IMR-90 (cell line): Measurements from ENCODE around the gene AGPAT1. TPM values are rescaled to one million over a fixed set of nuclear protein-coding genes. Genes with fewer than 3 reads are reported as not detected.

Experiments used
- ATAC-seq: fragments of 200-7000 bp; cut with Tn5 transposase; 2 replicates; pipeline ENCODE4 v1.9.1; 2020; ENCODE audit warnings: low read depth, mild to moderate bottlenecking, moderate library complexity
- BruUV-seq: library from RNA; stranded (reverse); fragments of 400-500 nt; replicated peaks from 2 replicates; lab custom pipeline; 2021; lab: Mats Ljungman, UMichigan
- CTCF ChIA-PET: fragments of 300-600 bp; formaldehyde crosslinking; extraction: SDS; loops from one replicate; lab custom pipeline; 2021; ENCODE audit warnings: antibody characterized with exemption; lab: Yijun Ruan, JAX
- POLR2A ChIA-PET: fragments of 300-600 bp; sonication (Branson Sonifier 250); formaldehyde crosslinking; loops from one replicate; lab custom pipeline; 2022; ENCODE audit warnings: antibody characterized with exemption; ENCODE audit not compliant: unreplicated experiment; lab: Charles Lee
- DNase-seq: peaks from one replicate; pipeline ENCODE4 v3.0.0; 2013
- H2AFZ ChIP-seq: replicated peaks from 2 replicates; pipeline ENCODE3; 2013; ENCODE audit warnings: low read length, mild to moderate bottlenecking; ENCODE audit not compliant: poor library complexity
- H2AK5ac ChIP-seq: 2 replicates; pipeline ENCODE4 v1.6.1; 2013; ENCODE audit warnings: low read depth, low read length, inconsistent platforms
- H2AK9ac ChIP-seq: replicated peaks from 2 replicates; pipeline ENCODE3; 2013; ENCODE audit warnings: mild to moderate bottlenecking, low read depth, low read length, moderate library complexity; ENCODE audit not compliant: poor library complexity
- H2BK120ac ChIP-seq: 2 replicates; pipeline ENCODE4 v1.6.1; 2013; ENCODE audit warnings: low read depth, low read length, inconsistent platforms
- H2BK15ac ChIP-seq: 3 replicates; pipeline ENCODE4 v1.6.1; 2013; ENCODE audit warnings: low read depth, low read length, inconsistent platforms
- H2BK20ac ChIP-seq: 2 replicates; pipeline ENCODE4 v1.6.1; 2013; ENCODE audit warnings: low read depth, mild to moderate bottlenecking, inconsistent platforms, low read length, moderate library complexity
- H2BK5ac ChIP-seq: 2 replicates; pipeline ENCODE4 v1.6.1; 2013; ENCODE audit warnings: mild to moderate bottlenecking, low read depth, low read length, inconsistent platforms; ENCODE audit not compliant: poor library complexity, severe bottlenecking
- H3K14ac ChIP-seq: replicated peaks from 2 replicates; pipeline ENCODE4 v1.6.1; 2013; ENCODE audit warnings: low read depth, low read length, inconsistent platforms
- H3K18ac ChIP-seq: 2 replicates; pipeline ENCODE4 v1.6.1; 2013; ENCODE audit warnings: low read depth, low read length, control low read depth
- H3K23ac ChIP-seq: 2 replicates; pipeline ENCODE4 v1.6.1; 2013; ENCODE audit warnings: low read depth, low read length, inconsistent platforms
- H3K27ac ChIP-seq: 2 replicates; pipeline ENCODE4 v1.5.1; 2013; ENCODE audit warnings: mild to moderate bottlenecking, control low read depth, low read length; ENCODE audit not compliant: insufficient read depth
- H3K27me3 ChIP-seq: 2 replicates; pipeline ENCODE4 v1.6.1; 2013; ENCODE audit warnings: low read length; ENCODE audit not compliant: control insufficient read depth, insufficient read depth
- H3K36me3 ChIP-seq: 2 replicates; pipeline ENCODE4 v1.6.1; 2013; ENCODE audit warnings: low read length, mixed read lengths; ENCODE audit not compliant: control insufficient read depth, insufficient read depth
- H3K4ac ChIP-seq: 2 replicates; pipeline ENCODE4 v1.6.1; 2013; ENCODE audit warnings: low read depth, low read length, inconsistent platforms
- H3K4me1 ChIP-seq: 2 replicates; pipeline ENCODE4 v1.6.1; 2013; ENCODE audit warnings: low read length, mixed read lengths; ENCODE audit not compliant: control insufficient read depth, insufficient read depth
- H3K4me2 ChIP-seq: 2 replicates; pipeline ENCODE4 v1.6.1; 2013; ENCODE audit warnings: low read depth, mild to moderate bottlenecking, control low read depth, low read length, moderate library complexity
- H3K4me3 ChIP-seq: 2 replicates; pipeline ENCODE4 v1.5.1; 2013; ENCODE audit warnings: low read depth, mild to moderate bottlenecking, control low read depth, low read length, moderate library complexity; ENCODE audit not compliant: insufficient read depth
- H3K56ac ChIP-seq: 2 replicates; pipeline ENCODE4 v1.6.1; 2013; ENCODE audit warnings: low read length, inconsistent platforms; ENCODE audit not compliant: insufficient read depth; ENCODE audit errors: extremely low read depth
- H3K79me1 ChIP-seq, 2 experiments: 2 replicates each; pipeline ENCODE4 v1.6.1; 2013; ENCODE audit warnings: low read length in 2 of 2, inconsistent platforms in 1 of 2, low read depth in 1 of 2
- H3K9ac ChIP-seq: 2 replicates; pipeline ENCODE4 v1.6.1; 2013; ENCODE audit warnings: low read depth, low read length, control low read depth
- H3K9me1 ChIP-seq: 2 replicates; pipeline ENCODE4 v1.6.1; 2013; ENCODE audit warnings: low read length, inconsistent platforms; ENCODE audit not compliant: insufficient read depth
- H3K9me3 ChIP-seq: 2 replicates; pipeline ENCODE4 v1.6.1; 2013; ENCODE audit warnings: low read length; ENCODE audit not compliant: control insufficient read depth, insufficient read depth
- H4K20me1 ChIP-seq: 2 replicates; pipeline ENCODE4 v1.6.1; 2013; ENCODE audit warnings: low read length, inconsistent platforms; ENCODE audit not compliant: insufficient read depth
- H4K5ac ChIP-seq: 2 replicates; pipeline ENCODE4 v1.6.1; 2013; ENCODE audit warnings: mild to moderate bottlenecking, low read depth, low read length, control low read depth
- H4K8ac ChIP-seq, 2 experiments: 2 replicates each; pipeline ENCODE4 v1.6.1; 2013; ENCODE audit warnings: low read depth in 2 of 2, low read length in 2 of 2, control low read depth in 1 of 2, inconsistent platforms in 1 of 2
- H4K91ac ChIP-seq: 2 replicates; pipeline ENCODE4 v1.6.1; 2013; ENCODE audit warnings: low read depth, low read length, inconsistent platforms; ENCODE audit not compliant: insufficient read depth
- FOS ChIP-seq: fragments of 150-350 bp; IDR thresholded peaks from 2 replicates; pipeline ENCODE4 v1.6.1; 2016; ENCODE audit warnings: low read depth, low read length
- MXI1 ChIP-seq: IDR thresholded peaks from 2 replicates; pipeline ENCODE4 v1.6.1; 2012; ENCODE audit warnings: low read depth, mild to moderate bottlenecking, low read length, moderate library complexity, borderline replicate concordance
- RAD21 ChIP-seq: IDR thresholded peaks from 2 replicates; pipeline ENCODE4 v1.6.1; 2012; ENCODE audit warnings: low read length, improper control_type of control experiment
- SMC3 ChIP-seq: fragments of 150-350 bp; IDR thresholded peaks from 2 replicates; pipeline ENCODE4 v1.6.1; 2016; ENCODE audit warnings: low read depth, mild to moderate bottlenecking, antibody characterized with exemption, low read length, moderate library complexity
- WGBS, 2 experiments: methylation state at CpG; one replicate each; pipeline versions ENCODE4 v1.1.5 to v1.1.7; 2013; ENCODE audit warnings: missing lambda C conversion rate in 2 of 2; ENCODE audit not compliant: insufficient read length in 1 of 2; ENCODE audit errors: extremely low coverage in 2 of 2; 5-methylcytosine and 5-hydroxymethylcytosine counted together
- dilution Hi-C: fragments of 300-500 bp; cut with HindIII; formaldehyde crosslinking; loops from one replicate; pipeline ENCODE4 v1.14.3; 2018; ENCODE audit warnings: low sequenced_read_pairs; ENCODE audit not compliant: unreplicated experiment
- in situ Hi-C: fragments of 300-500 bp; cut with MboI; formaldehyde crosslinking; loops from 3 replicates; pipeline ENCODE4 v1.14.3; 2019; ENCODE audit warnings: low sequenced_read_pairs, inconsistent platforms, mixed read lengths
- intact Hi-C: fragments of 100-400 bp; cut with micrococcal nuclease; formaldehyde crosslinking; loops from 2 replicates; pipeline ENCODE4 v1.10.0; 2022
- polyA plus RNA-seq, 3 experiments: library from polyadenylated mRNA; depleted of rRNA; stranded (reverse); fragments of >200 nt; gene quantifications; 2 replicates each; pipeline ENCODE4 v1.2.3, GENCODE V29; 2012; ENCODE audit warnings: low replicate concordance in 1 of 3
- total RNA-seq: library from RNA; depleted of rRNA; stranded (reverse); fragments of >200 nt; gene quantifications from 2 replicates; pipeline ENCODE4 v1.2.3, GENCODE V29; 2012

Gene AGPAT1
- total and polyA plus RNA-seq, 2 of the 4 experiments (the other 2 are of a cell fraction), result 27.2 to 116 TPM

- Histone ChIP-seq H4K5ac (no peak overlapping the region), H2BK5ac (no peak overlapping the region), H3K79me1 (peaks cover 15 to 40% of the 10 kb centered on the region in 2 experiments), H3K4me3 (no peak overlapping the region), H3K56ac (no peak overlapping the region), H3K4ac (no peak overlapping the region), H2AK5ac (no peak overlapping the region), H3K18ac (no peak overlapping the region), H3K36me3 (peaks cover 34% of the 10 kb centered on the region), H3K27me3 (no peaks in the 10 kb centered on the region), H3K23ac (no peak overlapping the region), H4K8ac (no peak overlapping the region), H2AFZ (no peak overlapping the region), H3K4me2 (no peak overlapping the region), H3K4me1 (no peaks in the 10 kb centered on the region), H3K9me1 (peaks cover 15% of the 10 kb centered on the region), H4K91ac (no peak overlapping the region), H3K9me3 (no peaks in the 10 kb centered on the region), H2BK15ac (no peak overlapping the region), H2BK120ac (no peak overlapping the region), H3K27ac (no peak overlapping the region), H3K14ac (no peak overlapping the region), H2AK9ac (peak overlapping the region; percentile 14), H3K9ac (no peak overlapping the region), H2BK20ac (no peak overlapping the region), H4K20me1 (peaks cover 3% of the 10 kb centered on the region; the same call in 1 of the 2 replicates)
- in situ Hi-C loops (loop anchor here (25.0 kb wide), 1 partner anchor 780 kb away; the partner anchor contains the start of genes BRD2 and HLA-DMA), intact Hi-C loops (no loop called here), dilution Hi-C loops (no loop called here)
- no TSS peak for BruUV-seq
- ChIA-PET CTCF (no interaction called here), POLR2A (no interaction called here)
- no CpG with 5 or more reads among the region's 10 CpGs for WGBS, 2 experiments
- TF ChIP-seq RAD21, result no peak
- no peak for TF ChIP-seq SMC3
- no peak for TF ChIP-seq FOS
- TF ChIP-seq MXI1, result no peak
- no peak for DNase-seq
- no peak for ATAC-seq
Observed at GRCh38 chr6:32182555-32182981, 6.7 kb upstream of the AGPAT1 start.
